MM.1S (cell line): ENCODE results near the gene MYO10.

Experiments
- DNase-seq: peaks from one replicate; pipeline ENCODE4 v3.0.0-alpha.2; 2015
- H2AFZ ChIP-seq: fragments of 300-600 bp; sonication (generic); 2 replicates; pipeline ENCODE4 v1.6.0; 2016; ENCODE audit warnings: antibody characterized with exemption, low read length
- H3F3A ChIP-seq: fragments of 300-600 bp; sonication (generic); 2 replicates; pipeline ENCODE4 v1.6.1; 2016; ENCODE audit warnings: mild to moderate bottlenecking, antibody characterized with exemption, low read length, moderate library complexity, mixed read lengths; ENCODE audit not compliant: insufficient read depth
- H3K27ac ChIP-seq: fragments of 300-600 bp; sonication (generic); 2 replicates; pipeline ENCODE4 v1.5.1; 2016; ENCODE audit warnings: mild to moderate bottlenecking, low read length
- H3K27me3 ChIP-seq: fragments of 300-600 bp; sonication (generic); replicated peaks from 2 replicates; pipeline ENCODE4 v1.6.0; 2016; ENCODE audit warnings: low read length; ENCODE audit not compliant: insufficient read depth
- H3K36me3 ChIP-seq: fragments of 300-600 bp; sonication (generic); replicated peaks from 2 replicates; pipeline ENCODE4 v1.6.1; 2016; ENCODE audit warnings: mild to moderate bottlenecking, low read length, mixed read lengths; ENCODE audit not compliant: insufficient read depth
- H3K4me1 ChIP-seq: fragments of 300-600 bp; sonication (generic); 2 replicates; pipeline ENCODE4 v1.6.1; 2016; ENCODE audit warnings: low read length, mixed read lengths
- H3K4me2 ChIP-seq: fragments of 300-600 bp; sonication (generic); 2 replicates; pipeline ENCODE4 v1.6.0; 2016; ENCODE audit warnings: low read depth, low read length
- H3K4me3 ChIP-seq: fragments of 300-600 bp; sonication (generic); 2 replicates; pipeline ENCODE4 v1.5.1; 2016; ENCODE audit warnings: low read length, mixed read lengths
- H3K79me2 ChIP-seq: fragments of 300-600 bp; sonication (generic); 2 replicates; pipeline ENCODE4 v1.6.1; 2016; ENCODE audit warnings: mixed run types, low read length, mixed read lengths
- H3K9ac ChIP-seq: fragments of 300-600 bp; sonication (generic); 2 replicates; pipeline ENCODE4 v1.6.1; 2016; ENCODE audit warnings: low read length, mixed read lengths
- H3K9me2 ChIP-seq: fragments of 300-600 bp; sonication (generic); replicated peaks from 2 replicates; pipeline ENCODE4 v1.6.1; 2016; ENCODE audit warnings: mild to moderate bottlenecking, low read length, mixed read lengths; ENCODE audit not compliant: insufficient read depth
- H3K9me3 ChIP-seq: fragments of 300-600 bp; sonication (generic); replicated peaks from 2 replicates; pipeline ENCODE4 v1.6.1; 2016; ENCODE audit warnings: mild to moderate bottlenecking, low read length, mixed read lengths; ENCODE audit not compliant: insufficient read depth
- H4K20me1 ChIP-seq: fragments of 300-600 bp; sonication (generic); 2 replicates; pipeline ENCODE4 v1.6.1; 2016; ENCODE audit warnings: mild to moderate bottlenecking, low read length, moderate library complexity, mixed read lengths; ENCODE audit not compliant: insufficient read depth
- CTCF ChIP-seq: fragments of 300-600 bp; sonication (generic); IDR thresholded peaks from 2 replicates; pipeline ENCODE4 v1.5.1; 2016; ENCODE audit warnings: antibody characterized with exemption, low read length, mixed read lengths
- EZH2 ChIP-seq: fragments of 300-600 bp; sonication (generic); optimal IDR thresholded peaks from 2 replicates; pipeline ENCODE3; 2017; ENCODE audit warnings: low read depth, mild to moderate bottlenecking, antibody characterized with exemption, low read length, mixed read lengths
- EZH2phosphoT487 ChIP-seq: fragments of 300-600 bp; sonication (generic); IDR thresholded peaks from 2 replicates; pipeline ENCODE4 v1.6.1; 2018; ENCODE audit warnings: antibody characterized with exemption, low read length

The MYO10 gene

GRCh38 chr5:16880547-16880946 lies 55.5 kb downstream of the MYO10 start:
- H3K9ac ChIP-seq = no peak overlapping the region
- H3K4me1 ChIP-seq = no peaks in the 10 kb centered on the region
- H3K9me3 ChIP-seq = no peaks in the 10 kb centered on the region
- H3K4me2 ChIP-seq = no peak overlapping the region
- no peak overlapping the region for H3K27ac ChIP-seq
- no peaks in the 10 kb centered on the region for H3K27me3 ChIP-seq
- H3F3A ChIP-seq = no peaks in the 10 kb centered on the region
- no peak for TF ChIP-seq CTCF
- no peak for TF ChIP-seq EZH2phosphoT487
- TF ChIP-seq EZH2 = no peak
- no peaks in the 10 kb centered on the region for H4K20me1 ChIP-seq
- DNase-seq = no peak
- no peaks in the 10 kb centered on the region for H3K36me3 ChIP-seq
- no peaks in the 10 kb centered on the region for H3K79me2 ChIP-seq
- no peaks in the 10 kb centered on the region for H3K9me2 ChIP-seq
- no peak overlapping the region for H3K4me3 ChIP-seq
- no peak overlapping the region for H2AFZ ChIP-seq

DNA sequence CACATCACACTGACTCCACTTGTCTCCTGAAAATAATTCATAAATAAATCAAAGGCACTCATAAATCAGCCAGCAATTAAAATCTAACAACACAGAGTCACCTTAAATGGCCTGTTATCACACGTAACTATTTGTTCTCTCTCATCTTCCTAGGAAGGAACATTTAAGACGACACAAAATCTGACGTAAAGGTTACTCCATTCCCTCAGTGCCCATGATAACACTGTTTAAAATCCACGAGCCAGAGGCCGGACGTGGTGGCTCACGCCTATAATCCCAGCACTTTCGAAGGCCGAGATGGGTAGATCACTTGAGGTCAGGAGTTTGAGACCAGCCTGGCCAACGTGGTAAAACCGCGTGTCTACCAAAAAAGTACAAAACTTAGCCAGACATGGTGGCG lies 56.4 kb downstream of the MYO10 start:
- Histone ChIP-seq H3K9me3 (no peaks in the 10 kb centered on the region), H3K9me2 (no peaks in the 10 kb centered on the region), H3K36me3 (no peaks in the 10 kb centered on the region), H4K20me1 (no peaks in the 10 kb centered on the region), H3K27ac (no peak overlapping the region), H3K79me2 (no peaks in the 10 kb centered on the region), H3K27me3 (no peaks in the 10 kb centered on the region), H3K4me3 (no peak overlapping the region), H3F3A (no peaks in the 10 kb centered on the region), H2AFZ (no peak overlapping the region), H3K4me2 (no peak overlapping the region), H3K4me1 (no peaks in the 10 kb centered on the region), H3K9ac (no peak overlapping the region)
- no peak for DNase-seq
- no peak for TF ChIP-seq CTCF
- TF ChIP-seq EZH2 = no peak
- TF ChIP-seq EZH2phosphoT487 = no peak

DNA sequence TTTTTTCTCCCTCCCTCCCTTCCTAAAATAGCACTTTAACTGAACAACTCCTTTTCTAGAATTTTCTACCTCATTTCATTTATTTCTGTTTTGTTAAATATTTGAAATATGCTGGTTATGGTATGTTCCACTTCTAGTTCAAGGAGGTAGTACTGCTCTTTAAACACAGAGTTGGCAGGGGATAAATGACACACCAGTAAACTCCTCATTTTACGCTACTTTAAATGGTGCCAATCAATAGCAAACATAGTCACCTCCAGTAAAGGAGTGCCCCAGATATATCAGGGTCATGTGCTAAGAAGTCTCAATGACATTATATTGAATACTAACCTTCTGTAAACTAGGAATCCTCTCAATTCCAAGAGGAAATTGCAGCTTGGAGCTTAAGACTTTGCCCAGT lies 56.9 kb downstream of the MYO10 start:
- Histone ChIP-seq H4K20me1 (no peaks in the 10 kb centered on the region), H3K4me2 (no peak overlapping the region), H3K27me3 (no peaks in the 10 kb centered on the region), H3K9ac (no peak overlapping the region), H3K27ac (no peak overlapping the region), H3K9me3 (no peaks in the 10 kb centered on the region), H3K79me2 (no peaks in the 10 kb centered on the region), H3K36me3 (no peaks in the 10 kb centered on the region), H3K4me3 (no peak overlapping the region), H3F3A (no peaks in the 10 kb centered on the region), H3K9me2 (no peaks in the 10 kb centered on the region), H3K4me1 (no peaks in the 10 kb centered on the region), H2AFZ (no peak overlapping the region)
- no peak for TF ChIP-seq EZH2phosphoT487
- no peak for TF ChIP-seq EZH2
- TF ChIP-seq CTCF = no peak
- no peak for DNase-seq
